Psoas muscle (tissue), 8 donors: ENCODE data around the gene CST3. TPM values are rescaled to one million over a fixed set of nuclear protein-coding genes. Genes with fewer than 3 reads are reported as not detected.

ENCODE experiments used
- ATAC-seq, 4 donors: fragments of 200-7000 bp; cut with Tn5 transposase; one replicate each; pipeline ENCODE4 v1.9.1; 2020; ENCODE audit warnings: moderate library complexity in 3 of 4, mild to moderate bottlenecking in 2 of 4
- DNase-seq, 2 donors: peaks; one replicate each; pipeline ENCODE4 v3.0.0-alpha.2; 2020
- H3K27ac ChIP-seq: fragments of 200-600 bp; one replicate; pipeline ENCODE4 v1.8.0; 2022
- H3K27me3 ChIP-seq, 3 donors: fragments of 200-600 bp in 1 of 3; one replicate each; pipeline versions ENCODE4 v1.6.1 to v1.8.0; 2013 to 2022; ENCODE audit warnings: low read length in 2 of 3, mild to moderate bottlenecking in 2 of 3, moderate library complexity in 1 of 3; ENCODE audit not compliant: insufficient read depth in 3 of 3
- H3K36me3 ChIP-seq, 2 donors: fragments of 200-600 bp in 1 of 2; one replicate each; pipeline versions ENCODE4 v1.6.1 to v1.8.0; 2013 to 2022; ENCODE audit warnings: low read depth in 1 of 2, mild to moderate bottlenecking in 1 of 2, moderate library complexity in 1 of 2; ENCODE audit not compliant: insufficient read depth in 1 of 2
- H3K4me1 ChIP-seq: fragments of 200-600 bp; one replicate; pipeline ENCODE4 v1.8.0; 2022
- H3K4me3 ChIP-seq: fragments of 200-600 bp; one replicate; pipeline ENCODE4 v1.8.0; 2022; ENCODE audit warnings: mild to moderate bottlenecking
- H3K9me3 ChIP-seq: fragments of 200-600 bp; one replicate; pipeline ENCODE4 v1.8.0; 2022
- WGBS, 3 donors: extraction: QIAGEN DNeasy Blood & Tissue Kit; methylation state at CpG; one replicate each; pipeline versions ENCODE4 v1.1.6 to v1.1.7; 2013; 5-methylcytosine and 5-hydroxymethylcytosine counted together
- intact Hi-C, 2 donors: fragments of 100-400 bp; cut with DNase I; formaldehyde crosslinking; loops; one replicate each; pipeline versions ENCODE4 v1.11.0 to v1.14.2; 2022
- polyA plus RNA-seq, 3 donors: library from polyadenylated mRNA; stranded (reverse); fragments of 200-250 nt; gene quantifications; one replicate each; pipeline ENCODE4 v1.2.3, GENCODE V29; 2013
- total RNA-seq, 4 donors: library from RNA; stranded (reverse); fragmentation: NEBNext Ultra II Directional in 2 of 4; extraction: Animal tissue kit (Norgen Biotek cat#: 25700) in 2 of 4; gene quantifications; one replicate each; pipeline versions ENCODE4 v1.2.1 to v1.2.4, GENCODE V29; 2021 to 2023
- TF ChIP-seq, protein P1 (sequence below): fragments of 200-600 bp; IDR thresholded peaks from one replicate; pipeline ENCODE4 v1.8.0; 2022; ENCODE audit warnings: antibody characterized with exemption
- donor health status: healthy with polysubstance abuse.
- donor health status: DM: no; HTN: no; CAD: no; lungs with moderate emphysema.
- donor health status: Bipolar disorder and iron deficiency.
- donor health status: healthy.
- donor health status: DM: yes; HTN: yes; CAD: no.
- donor health status: DM: no; HTN: no; CAD: no.
- donor health status: DM: no; HTN: no; CAD: no.
- donor health status: DM: yes; HTN: yes; CAD: no.

The CST3 gene
- total and polyA plus RNA-seq, 7 donors: 374 to 713 (median 422) TPM

DNA sequence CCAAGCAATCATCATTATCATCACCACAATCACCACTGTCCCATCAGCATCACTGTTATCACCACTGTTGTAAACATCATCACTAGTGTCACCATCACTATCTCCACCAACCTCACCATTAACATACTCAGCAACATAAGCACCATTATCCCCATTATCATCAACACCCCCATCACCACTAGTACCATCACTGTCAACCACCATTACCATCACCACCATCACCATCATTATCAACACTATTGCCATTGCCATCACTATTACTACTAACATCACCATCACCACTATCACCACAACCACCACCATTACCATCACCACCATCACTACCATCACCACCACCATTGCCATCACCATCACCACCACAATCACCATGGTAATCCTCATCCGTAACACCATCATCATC is 31.6 kb upstream of the CST3 start:
- Histone ChIP-seq H3K36me3 (no peaks in the 10 kb centered on the region), H3K4me1 (no peaks in the 10 kb centered on the region), H3K27ac (no peak overlapping the region), H3K9me3 (no peaks in the 10 kb centered on the region), H3K27me3 (no peaks in the 10 kb centered on the region), H3K4me3 (no peak overlapping the region)
- intact Hi-C loops: loop anchor here (5.0 kb wide), 1 partner anchor 328 kb away; no protein-coding TSS in a partner anchor
- TF ChIP-seq, protein P1, sequence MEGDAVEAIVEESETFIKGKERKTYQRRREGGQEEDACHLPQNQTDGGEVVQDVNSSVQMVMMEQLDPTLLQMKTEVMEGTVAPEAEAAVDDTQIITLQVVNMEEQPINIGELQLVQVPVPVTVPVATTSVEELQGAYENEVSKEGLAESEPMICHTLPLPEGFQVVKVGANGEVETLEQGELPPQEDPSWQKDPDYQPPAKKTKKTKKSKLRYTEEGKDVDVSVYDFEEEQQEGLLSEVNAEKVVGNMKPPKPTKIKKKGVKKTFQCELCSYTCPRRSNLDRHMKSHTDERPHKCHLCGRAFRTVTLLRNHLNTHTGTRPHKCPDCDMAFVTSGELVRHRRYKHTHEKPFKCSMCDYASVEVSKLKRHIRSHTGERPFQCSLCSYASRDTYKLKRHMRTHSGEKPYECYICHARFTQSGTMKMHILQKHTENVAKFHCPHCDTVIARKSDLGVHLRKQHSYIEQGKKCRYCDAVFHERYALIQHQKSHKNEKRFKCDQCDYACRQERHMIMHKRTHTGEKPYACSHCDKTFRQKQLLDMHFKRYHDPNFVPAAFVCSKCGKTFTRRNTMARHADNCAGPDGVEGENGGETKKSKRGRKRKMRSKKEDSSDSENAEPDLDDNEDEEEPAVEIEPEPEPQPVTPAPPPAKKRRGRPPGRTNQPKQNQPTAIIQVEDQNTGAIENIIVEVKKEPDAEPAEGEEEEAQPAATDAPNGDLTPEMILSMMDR: no peak
- ATAC-seq: no peak
- no peak for DNase-seq
- 96 to 98% (median 97%) methylated on average over 1 of the region's 1 CpG for WGBS, 3 donors

DNA sequence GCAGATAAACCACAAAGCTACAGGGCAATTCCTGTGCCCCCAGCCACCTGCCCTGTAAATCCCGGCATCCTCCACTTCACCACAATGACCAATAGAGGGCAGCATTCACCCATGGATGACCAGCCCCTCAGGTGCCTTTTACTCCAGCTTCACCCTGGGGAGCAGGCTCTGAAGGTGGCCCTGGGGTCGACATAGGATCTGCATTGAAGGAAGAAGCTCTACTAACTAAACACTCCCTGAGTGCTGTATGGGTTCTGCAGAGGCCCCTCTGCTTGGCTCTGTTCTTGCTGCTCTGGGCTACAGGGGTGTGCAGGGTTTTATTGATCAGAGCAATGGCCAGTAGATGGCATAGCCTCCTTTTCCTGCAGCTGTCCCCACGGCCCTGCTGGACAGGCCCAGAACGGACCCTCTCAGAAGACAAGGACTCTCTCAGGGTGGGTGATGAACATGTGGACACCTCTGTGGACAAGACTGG is 30.8 kb upstream of the CST3 start:
- no peaks in the 10 kb centered on the region for H3K36me3 ChIP-seq

DNA sequence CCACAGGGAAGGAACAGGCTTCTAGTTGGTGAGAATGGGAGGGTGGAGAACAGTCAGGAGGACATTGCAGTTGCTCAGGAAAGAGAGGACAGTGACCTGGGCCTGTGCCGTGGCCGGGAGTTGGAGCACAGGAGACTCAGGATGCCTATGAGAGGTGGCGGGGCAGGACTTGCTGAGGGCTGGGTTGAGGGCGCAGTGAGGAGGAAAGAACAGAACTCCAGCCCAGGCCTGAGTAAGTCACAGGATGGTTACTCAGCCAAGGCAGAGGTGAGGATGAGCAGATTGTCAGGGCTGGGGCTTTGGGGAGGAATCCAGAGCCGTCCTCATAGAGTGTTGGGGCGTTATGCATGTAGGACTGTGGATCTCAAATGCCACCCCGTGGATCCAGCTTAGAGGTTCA is 29.9 kb upstream of the CST3 start:
- Histone ChIP-seq H3K27me3 (no peaks in the 10 kb centered on the region), H3K4me3 (no peak overlapping the region), H3K36me3 (no peaks in the 10 kb centered on the region), H3K9me3 (no peaks in the 10 kb centered on the region), H3K4me1 (no peaks in the 10 kb centered on the region), H3K27ac (no peak overlapping the region)
- no peak for ATAC-seq
- intact Hi-C loops: loop anchor here (5.0 kb wide), 1 partner anchor 330 kb away; no protein-coding TSS in a partner anchor
- TF ChIP-seq, protein P1: no peak
- no peak for DNase-seq
- WGBS, 3 donors: 69 to 83% (median 79%) methylated on average over 7 of the region's 7 CpGs

More for the DNA sequence above, 30.8 kb upstream of the CST3 start:
- ATAC-seq: peak; percentile 86 to 91 (median 87)
- WGBS, 3 donors: 4 to 6% (median 5%) methylated on average over 4 of the region's 4 CpGs
- Histone ChIP-seq H3K9me3 (no peaks in the 10 kb centered on the region), H3K27me3 (no peaks in the 10 kb centered on the region), H3K4me1 (no peaks in the 10 kb centered on the region), H3K4me3 (no peak overlapping the region), H3K27ac (no peak overlapping the region)
- no peak for DNase-seq
- intact Hi-C loops: loop anchor here (5.0 kb wide), 1 partner anchor 329 kb away; no protein-coding TSS in a partner anchor
- TF ChIP-seq, protein P1: peak; percentile 88

DNA sequence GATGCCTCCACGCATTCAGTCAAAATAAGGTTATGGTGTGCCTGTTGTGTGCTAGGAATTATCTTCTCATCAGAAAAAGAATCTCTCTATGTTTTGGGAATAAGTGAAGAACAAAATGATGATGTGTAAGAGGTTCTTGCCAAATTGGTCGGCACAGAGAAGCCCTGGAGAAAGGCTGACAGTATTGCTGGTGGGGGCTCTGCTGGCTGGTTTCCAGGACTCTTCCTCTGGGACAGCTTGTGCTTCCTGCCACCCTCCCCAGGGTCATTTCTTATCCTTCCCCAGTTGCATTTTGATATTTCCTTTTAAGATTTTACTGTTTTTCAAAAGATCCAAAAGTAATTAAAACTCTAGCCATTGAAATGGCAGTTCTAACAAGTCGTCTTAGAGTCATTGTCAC is 28.9 kb upstream of the CST3 start:
- no peaks in the 10 kb centered on the region for H3K27me3 ChIP-seq
- DNase-seq (no peak), ATAC-seq (no peak)
- H3K4me1 ChIP-seq: no peaks in the 10 kb centered on the region
- H3K27ac ChIP-seq: no peak overlapping the region
- WGBS, 3 donors: 51 to 63% (median 53%) methylated on average over 3 of the region's 3 CpGs
- H3K36me3 ChIP-seq: no peaks in the 10 kb centered on the region
- TF ChIP-seq, protein P1: no peak
- no peaks in the 10 kb centered on the region for H3K9me3 ChIP-seq
- intact Hi-C loops: loop anchor here (5.0 kb wide), 1 partner anchor 331 kb away; no protein-coding TSS in a partner anchor
- no peak overlapping the region for H3K4me3 ChIP-seq

DNA sequence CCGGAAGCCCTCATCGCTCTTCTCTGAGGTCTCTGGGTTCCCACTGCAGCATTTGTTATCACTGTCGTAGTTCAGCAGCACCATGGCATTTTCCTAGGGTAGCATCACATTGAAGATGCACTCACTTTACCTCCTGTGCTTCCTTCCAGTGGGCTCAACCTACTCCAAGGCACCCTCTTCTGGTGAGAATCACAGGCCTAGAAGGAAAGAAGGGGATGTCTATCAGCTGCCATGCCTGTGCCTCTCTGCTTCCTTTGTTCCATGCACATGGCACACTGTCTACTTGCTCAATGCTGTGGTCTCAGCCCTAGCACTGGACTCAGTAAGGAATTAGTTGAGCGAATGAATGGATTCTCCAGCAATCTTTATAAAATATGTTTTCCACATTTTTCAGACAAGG is 28.4 kb upstream of the CST3 start:
- no peak overlapping the region for H3K27ac ChIP-seq
- 91 to 98% (median 92%) methylated on average over 4 of the region's 4 CpGs for WGBS, 3 donors
- DNase-seq: no peak
- no peak for ATAC-seq
- TF ChIP-seq, protein P1: no peak
- H3K4me3 ChIP-seq: no peak overlapping the region
- no peaks in the 10 kb centered on the region for H3K36me3 ChIP-seq
- no peaks in the 10 kb centered on the region for H3K27me3 ChIP-seq
- intact Hi-C loops: loop anchor here (5.0 kb wide), 1 partner anchor 331 kb away; no protein-coding TSS in a partner anchor
- peaks cover under 1% of the 10 kb centered on the region for H3K4me1 ChIP-seq
- H3K9me3 ChIP-seq: no peaks in the 10 kb centered on the region
